B cell (primary cell): ENCODE measurements around the gene EIF1B. TPM values are rescaled to one million over a fixed set of nuclear protein-coding genes. Genes with fewer than 3 reads are reported as not detected.

Experiments
- ATAC-seq: fragments of 200-7000 bp; cut with Tn5 transposase; one replicate; pipeline ENCODE4 v1.10.0; 2021; ENCODE audit warnings: low read depth, mild to moderate bottlenecking, moderate number of reproducible peaks, moderate library complexity
- CTCF ChIA-PET: fragments of 350-600 bp; sonication (Branson Sonifier 250); formaldehyde crosslinking; loops from one replicate; lab custom pipeline; 2021; ENCODE audit warnings: antibody characterized with exemption, inconsistent platforms; lab: Charles Lee
- POLR2A ChIA-PET: fragments of 350-600 bp; sonication (Branson Sonifier 250); formaldehyde crosslinking; loops from one replicate; lab custom pipeline; 2021; ENCODE audit warnings: antibody characterized with exemption; lab: Charles Lee
- DNase-seq: peaks from one replicate; pipeline ENCODE4 v3.0.0; 2013
- H2AFZ ChIP-seq: 2 replicates; pipeline ENCODE4 v1.6.1; 2012; ENCODE audit warnings: mild to moderate bottlenecking, low read depth, low read length; ENCODE audit not compliant: insufficient read depth, poor library complexity, severe bottlenecking
- H3K27ac ChIP-seq, 2 donors: 1 replicate in 1 of 2; 2 replicates in 1 of 2; pipeline ENCODE4 v1.5.1; 2012 to 2013; ENCODE audit warnings: low read length in 2 of 2, mild to moderate bottlenecking in 2 of 2, moderate library complexity in 1 of 2
- H3K27me3 ChIP-seq, 4 experiments: fragments of 200-600 bp in 1 of 4; sonication (generic) in 1 of 4; replicated peaks in 1 of 4; 1 replicate in 2 of 4; 2 replicates in 2 of 4; pipeline versions ENCODE4 v1.6.1 to v1.7.0; 2013 to 2016; ENCODE audit warnings: low read length in 3 of 4, mild to moderate bottlenecking in 2 of 4, mixed read lengths in 1 of 4, moderate library complexity in 1 of 4; ENCODE audit not compliant: insufficient read depth in 4 of 4, control insufficient read depth in 3 of 4; ENCODE audit errors: control extremely low read depth in 1 of 4
- H3K36me3 ChIP-seq, 2 experiments: replicated peaks in 1 of 2; 1 replicate in 1 of 2; 2 replicates in 1 of 2; pipeline versions ENCODE4 v1.6.1 to v1.7.1; 2013; ENCODE audit warnings: low read length in 1 of 2; ENCODE audit not compliant: insufficient read depth in 2 of 2, control insufficient read depth in 1 of 2; ENCODE audit errors: control extremely low read depth in 1 of 2, extremely low read depth in 1 of 2
- H3K4me1 ChIP-seq, 2 donors: fragments of 200-600 bp in 1 of 2; sonication (generic) in 1 of 2; 1 replicate in 1 of 2; 2 replicates in 1 of 2; pipeline versions ENCODE4 v1.5.1 to v1.6.1; 2013 to 2017; ENCODE audit warnings: low read length in 2 of 2; ENCODE audit not compliant: control insufficient read depth in 2 of 2, insufficient read depth in 2 of 2
- H3K4me2 ChIP-seq: replicated peaks from 2 replicates; pipeline ENCODE3; 2012; ENCODE audit warnings: mild to moderate bottlenecking, low read depth, low read length; ENCODE audit not compliant: poor library complexity, severe bottlenecking
- H3K4me3 ChIP-seq, 5 experiments: fragments of 200-600 bp in 1 of 5; sonication (generic) in 1 of 5; 1 replicate in 3 of 5; 2 replicates in 2 of 5; pipeline versions ENCODE4 v1.5.1 to v1.7.0; 2011 to 2016; ENCODE audit warnings: low read length in 4 of 5, mild to moderate bottlenecking in 4 of 5, low read depth in 2 of 5, control low read depth in 1 of 5, moderate library complexity in 1 of 5; ENCODE audit not compliant: insufficient read depth in 1 of 5; ENCODE audit errors: control extremely low read depth in 1 of 5, extremely low read depth in 1 of 5
- H3K79me2 ChIP-seq: fragments of 200-600 bp; sonication (generic); one replicate; pipeline ENCODE4 v1.6.0; 2016; ENCODE audit warnings: low read length; ENCODE audit not compliant: control insufficient read depth, insufficient read depth
- H3K9ac ChIP-seq: fragments of 200-600 bp; sonication (generic); 2 replicates; pipeline ENCODE4 v1.6.1; 2017; ENCODE audit warnings: mild to moderate bottlenecking, low read length, moderate library complexity
- H3K9me3 ChIP-seq, 3 donors: one replicate each; pipeline versions ENCODE4 v1.6.1 to v1.7.1; 2013; ENCODE audit warnings: low read length in 2 of 3; ENCODE audit not compliant: control insufficient read depth in 2 of 3, insufficient read depth in 1 of 3; ENCODE audit errors: control extremely low read depth in 1 of 3
- H4K20me1 ChIP-seq: 2 replicates; pipeline ENCODE4 v1.6.0; 2012; ENCODE audit warnings: mild to moderate bottlenecking, low read length; ENCODE audit not compliant: insufficient read depth, control insufficient read depth, poor library complexity, severe bottlenecking
- H3K27ac Mint-ChIP-seq: one replicate; pipeline ENCODE4 v1.8.0; 2021; ENCODE audit warnings: mixed read lengths
- H3K27me3 Mint-ChIP-seq: one replicate; pipeline ENCODE4 v1.8.0; 2021; ENCODE audit warnings: mixed read lengths
- H3K4me1 Mint-ChIP-seq: one replicate; pipeline ENCODE4 v1.8.0; 2021; ENCODE audit warnings: mixed read lengths
- H3K4me3 Mint-ChIP-seq: one replicate; pipeline ENCODE4 v1.8.0; 2021; ENCODE audit warnings: mixed read lengths
- H3K9me3 Mint-ChIP-seq: one replicate; pipeline ENCODE4 v1.8.0; 2022; ENCODE audit warnings: mixed read lengths; ENCODE audit not compliant: insufficient read depth
- EZH2 ChIP-seq: IDR thresholded peaks from 2 replicates; pipeline ENCODE4 v1.6.1; 2012; ENCODE audit warnings: borderline replicate concordance, low read depth, mild to moderate bottlenecking, moderate library complexity, low read length; ENCODE audit not compliant: insufficient read depth, poor library complexity, severe bottlenecking
- WGBS: methylation state at CpG from one replicate; pipeline ENCODE4 v1.1.5; 2013; ENCODE audit warnings: missing lambda C conversion rate; ENCODE audit not compliant: insufficient coverage; 5-methylcytosine and 5-hydroxymethylcytosine counted together
- intact Hi-C: fragments of 100-400 bp; cut with micrococcal nuclease; formaldehyde crosslinking; loops from one replicate; pipeline ENCODE4 v1.10.0; 2022
- polyA plus RNA-seq: library from polyadenylated mRNA; depleted of rRNA; stranded (reverse); fragments of >200 nt; gene quantifications from 2 replicates; pipeline ENCODE4 v1.2.3, GENCODE V29; 2012
- total RNA-seq, 2 donors: library from RNA; stranded (reverse); fragments of 120-200 nt in 1 of 2; gene quantifications; 1 replicate in 1 of 2; 2 replicates in 1 of 2; pipeline versions ENCODE4 v1.2.3 to v1.2.4, GENCODE V29; 2013 to 2022
- TF ChIP-seq, protein P1 (sequence below): fragments of 200-600 bp; IDR thresholded peaks from one replicate; pipeline ENCODE4 v1.8.0; 2022; ENCODE audit warnings: antibody characterized with exemption, mild to moderate bottlenecking

EIF1B gene
- total and polyA plus RNA-seq, 2 donors (not counting 1 experiment from before 2014, with no cell fraction given): 76.7 to 78.1 TPM

DNA sequence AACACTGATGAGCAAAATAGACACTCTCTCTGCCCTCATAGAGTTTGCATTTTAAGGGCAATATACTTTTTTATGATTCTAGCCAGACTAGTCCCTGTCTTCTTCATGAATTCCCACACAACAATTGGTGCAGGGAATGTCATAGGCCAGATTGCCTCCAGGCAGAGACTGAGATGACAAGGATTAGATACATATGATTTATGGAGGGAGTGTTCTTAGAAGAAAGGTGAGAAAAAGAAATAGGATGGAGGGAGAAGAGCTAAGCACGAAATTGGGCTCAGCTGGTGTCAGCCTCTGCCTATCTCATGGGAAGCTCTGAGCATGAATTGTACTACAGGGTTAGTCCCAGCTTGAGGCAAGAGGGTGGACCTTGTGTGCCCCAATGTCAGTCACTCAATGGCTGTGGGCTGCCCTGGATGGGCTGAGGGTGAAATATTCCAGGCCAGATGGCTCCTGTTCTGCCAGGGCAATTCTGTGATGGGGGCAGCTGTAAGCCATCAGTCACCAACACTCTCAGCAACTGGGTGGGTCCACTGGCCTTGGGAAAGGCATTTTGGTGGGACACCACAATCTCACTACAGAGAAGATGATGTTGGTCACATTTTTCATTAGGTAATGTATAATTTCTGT lies 31.1 kb downstream of the EIF1B start:
- Histone ChIP-seq H3K9ac (no peak overlapping the region), H3K79me2 (no peaks in the 10 kb centered on the region), H3K36me3 (no peaks in the 10 kb centered on the region), H3K4me1 (no peaks in the 10 kb centered on the region), H2AFZ (no peak overlapping the region), H3K9me3 (no peaks in the 10 kb centered on the region), H3K27ac (no peak overlapping the region), H3K4me2 (no peak overlapping the region), H3K4me3 (no peak overlapping the region), H3K27me3 (no peaks in the 10 kb centered on the region), H4K20me1 (no peaks in the 10 kb centered on the region)
- ChIA-PET CTCF (interaction anchor here (1.4 kb wide), 1 partner anchor 13 kb away, joined by 5 read pairs; no protein-coding TSS in a partner anchor), POLR2A (no interaction called here)
- DNase-seq (no peak), ATAC-seq (no peak)
- Mint-ChIP-seq H3K9me3 (no peaks in the 10 kb centered on the region), H3K27me3 (peaks cover 19% of the 10 kb centered on the region), H3K4me1 (no peaks in the 10 kb centered on the region), H3K27ac (no peak overlapping the region), H3K4me3 (no peak overlapping the region)
- TF ChIP-seq, protein P1, sequence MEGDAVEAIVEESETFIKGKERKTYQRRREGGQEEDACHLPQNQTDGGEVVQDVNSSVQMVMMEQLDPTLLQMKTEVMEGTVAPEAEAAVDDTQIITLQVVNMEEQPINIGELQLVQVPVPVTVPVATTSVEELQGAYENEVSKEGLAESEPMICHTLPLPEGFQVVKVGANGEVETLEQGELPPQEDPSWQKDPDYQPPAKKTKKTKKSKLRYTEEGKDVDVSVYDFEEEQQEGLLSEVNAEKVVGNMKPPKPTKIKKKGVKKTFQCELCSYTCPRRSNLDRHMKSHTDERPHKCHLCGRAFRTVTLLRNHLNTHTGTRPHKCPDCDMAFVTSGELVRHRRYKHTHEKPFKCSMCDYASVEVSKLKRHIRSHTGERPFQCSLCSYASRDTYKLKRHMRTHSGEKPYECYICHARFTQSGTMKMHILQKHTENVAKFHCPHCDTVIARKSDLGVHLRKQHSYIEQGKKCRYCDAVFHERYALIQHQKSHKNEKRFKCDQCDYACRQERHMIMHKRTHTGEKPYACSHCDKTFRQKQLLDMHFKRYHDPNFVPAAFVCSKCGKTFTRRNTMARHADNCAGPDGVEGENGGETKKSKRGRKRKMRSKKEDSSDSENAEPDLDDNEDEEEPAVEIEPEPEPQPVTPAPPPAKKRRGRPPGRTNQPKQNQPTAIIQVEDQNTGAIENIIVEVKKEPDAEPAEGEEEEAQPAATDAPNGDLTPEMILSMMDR: no peak
- no peak for TF ChIP-seq EZH2
- intact Hi-C loops: no loop called here
- 94% methylated on average over 1 of the region's 1 CpG for WGBS

DNA sequence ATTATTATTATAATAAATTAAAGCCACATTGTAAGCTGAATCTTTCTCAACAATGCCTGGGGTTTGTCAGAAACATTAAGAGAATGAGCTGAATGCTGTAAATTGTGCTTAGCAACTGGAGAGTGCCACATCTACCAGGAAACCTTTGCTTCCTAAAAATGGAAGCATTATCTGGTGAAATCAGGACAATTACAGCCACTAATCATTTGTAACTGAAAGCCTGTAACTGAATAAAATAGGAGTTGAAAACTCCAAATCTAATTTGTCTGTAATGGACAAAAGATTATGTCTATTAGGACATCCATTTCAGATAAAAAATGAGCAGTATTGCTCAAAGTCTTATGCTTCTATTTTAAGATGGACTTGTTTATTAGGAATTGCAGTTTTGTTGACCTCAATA lies 32.2 kb downstream of the EIF1B start:
- POLR2A ChIA-PET: no interaction called here
- TF ChIP-seq EZH2: no peak
- TF ChIP-seq, protein P1: no peak
- no peaks in the 10 kb centered on the region for H3K4me1 Mint-ChIP-seq
- peaks cover 19% of the 10 kb centered on the region for H3K27me3 Mint-ChIP-seq
- Histone ChIP-seq H3K4me3 (no peak overlapping the region), H3K27ac (no peak overlapping the region), H3K4me2 (no peak overlapping the region), H3K36me3 (no peaks in the 10 kb centered on the region), H2AFZ (no peak overlapping the region), H3K4me1 (no peaks in the 10 kb centered on the region), H3K79me2 (no peaks in the 10 kb centered on the region), H4K20me1 (no peaks in the 10 kb centered on the region), H3K9ac (no peak overlapping the region), H3K27me3 (no peaks in the 10 kb centered on the region), H3K9me3 (no peaks in the 10 kb centered on the region)
- no peak overlapping the region for H3K4me3 Mint-ChIP-seq
- CTCF ChIA-PET: no interaction called here
- intact Hi-C loops: no loop called here
- no peaks in the 10 kb centered on the region for H3K9me3 Mint-ChIP-seq
- ATAC-seq: no peak
- DNase-seq: no peak
- H3K27ac Mint-ChIP-seq: no peak overlapping the region
